Small intestine (tissue), 7 donors: ENCODE results near the gene ADAR. TPM values are rescaled to one million over a fixed set of nuclear protein-coding genes. Genes with fewer than 3 reads are reported as not detected.

Experiments used
- DNase-seq, 2 donors: peaks; one replicate each; pipeline versions ENCODE4 v3.0.0 to v3.0.0-alpha.2; 2013
- FAIRE-seq: peaks from 2 replicates; lab custom pipeline; 2012; peaks lifted over from hg19 to GRCh38; lab: Jason Lieb, UNC
- H3K27ac ChIP-seq, 3 donors: one replicate each; pipeline ENCODE4 v1.5.1; 2013; ENCODE audit warnings: low read length in 2 of 3, mild to moderate bottlenecking in 2 of 3, control low read depth in 1 of 3, inconsistent platforms in 1 of 3, low read depth in 1 of 3, moderate library complexity in 1 of 3
- H3K27me3 ChIP-seq, 3 donors: one replicate each; pipeline ENCODE4 v1.6.1; 2013; ENCODE audit warnings: low read length in 3 of 3, inconsistent platforms in 1 of 3; ENCODE audit not compliant: control insufficient read depth in 3 of 3, insufficient read depth in 3 of 3
- H3K36me3 ChIP-seq, 3 donors: one replicate each; pipeline ENCODE4 v1.6.1; 2013; ENCODE audit warnings: low read length in 3 of 3, inconsistent platforms in 1 of 3, low read depth in 1 of 3, mild to moderate bottlenecking in 1 of 3, moderate library complexity in 1 of 3; ENCODE audit not compliant: control insufficient read depth in 3 of 3, insufficient read depth in 2 of 3
- H3K4me1 ChIP-seq, 3 donors: one replicate each; pipeline ENCODE4 v1.6.1; 2013; ENCODE audit warnings: low read length in 2 of 3, inconsistent platforms in 1 of 3, low read depth in 1 of 3, mild to moderate bottlenecking in 1 of 3, moderate library complexity in 1 of 3; ENCODE audit not compliant: control insufficient read depth in 3 of 3, insufficient read depth in 2 of 3
- H3K4me3 ChIP-seq, 3 donors: one replicate each; pipeline ENCODE4 v1.5.1; 2013; ENCODE audit warnings: low read length in 3 of 3, control low read depth in 1 of 3, inconsistent platforms in 1 of 3, low read depth in 1 of 3, mild to moderate bottlenecking in 1 of 3, moderate library complexity in 1 of 3
- H3K9me3 ChIP-seq, 2 donors: one replicate each; pipeline ENCODE4 v1.6.1; 2013; ENCODE audit warnings: low read depth in 1 of 2, low read length in 1 of 2; ENCODE audit not compliant: control insufficient read depth in 2 of 2, insufficient read depth in 1 of 2
- WGBS, 3 donors: extraction: QIAGEN DNeasy Blood & Tissue Kit; methylation state at CpG; one replicate each; pipeline ENCODE4 v1.1.7; 2013; 5-methylcytosine and 5-hydroxymethylcytosine counted together
- polyA plus RNA-seq, 4 donors: library from polyadenylated mRNA; stranded (reverse) in 3 of 4; unstranded in 1 of 4; fragments of 200-250 nt in 3 of 4; fragments of 120-200 nt in 1 of 4; gene quantifications; one replicate each; pipeline versions ENCODE4 v1.2.1 to v1.2.3, GENCODE V29; 2013
- donor health status: healthy with polysubstance abuse.
- donor health status: control.
- donor health status: control.
- donor health status: Bipolar disorder and iron deficiency.
- donor health status: healthy.

Gene ADAR
- polyA plus RNA-seq, 4 donors = 28.6 to 120 (median 47.5) TPM

DNA sequence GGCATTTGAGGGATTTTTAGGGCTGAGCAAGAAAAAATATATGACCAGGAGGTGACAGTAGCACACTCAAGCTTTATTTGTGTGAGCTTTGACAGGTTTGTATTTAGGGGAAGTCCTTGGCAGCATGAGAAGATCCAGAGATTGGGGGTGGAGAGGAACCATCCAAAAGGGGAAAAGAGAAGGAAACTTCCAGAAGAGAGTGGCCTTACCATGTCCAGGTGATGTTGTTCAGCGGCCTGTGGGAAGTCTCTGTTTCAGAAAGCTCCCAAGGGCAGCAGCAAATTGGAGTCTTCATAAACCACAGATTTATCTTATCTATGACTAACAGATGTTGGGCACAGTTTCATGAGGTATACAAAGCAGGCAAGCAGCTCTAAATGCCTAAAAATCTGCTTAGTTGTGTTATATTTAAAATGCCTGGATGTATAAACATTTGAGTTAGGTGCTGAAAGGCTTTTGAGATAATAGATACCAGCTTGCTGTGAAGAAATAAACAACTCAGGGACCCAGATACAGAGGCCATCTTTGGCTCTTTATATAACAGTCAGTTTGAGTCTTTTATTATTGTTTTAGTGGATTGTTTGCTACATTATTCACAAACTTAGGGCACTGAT lies 21.2 kb upstream of the ADAR start:
- no peak for FAIRE-seq
- Histone ChIP-seq H3K4me1 (peaks cover 2 to 8% (median 4%) of the 10 kb centered on the region in 3 donors), H3K27me3 (no peaks in the 10 kb centered on the region), H3K36me3 (no peaks in the 10 kb centered on the region), H3K4me3 (no peak overlapping the region), H3K9me3 (no peaks in the 10 kb centered on the region), H3K27ac (no peak overlapping the region)
- DNase-seq = no peak
- 77 to 91% (median 82%) methylated on average over 1 of the region's 1 CpG for WGBS, 3 donors

DNA sequence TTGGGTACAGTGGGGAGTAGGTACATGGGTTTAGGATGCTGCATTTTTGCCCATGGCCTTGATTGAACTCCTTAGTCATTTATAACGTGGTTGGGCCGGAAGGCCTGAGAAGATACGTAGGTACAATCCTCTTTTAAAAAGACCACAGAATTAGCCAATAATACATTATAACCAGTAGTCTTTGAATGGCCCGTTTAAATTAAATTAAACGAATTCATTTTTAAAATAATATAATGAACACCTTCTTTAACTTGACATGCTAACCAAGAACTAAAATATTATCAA lies 20.1 kb upstream of the ADAR start:
- FAIRE-seq (no peak), DNase-seq (no peak)
- WGBS, 3 donors = 7 to 11% (median 10%) methylated on average over 5 of the region's 5 CpGs
- Histone ChIP-seq H3K4me1 (peaks cover 2 to 8% (median 4%) of the 10 kb centered on the region in 3 donors), H3K4me3 (peak overlapping the region; percentile 98 to 100 (median 99)), H3K27ac (peak overlapping the region; percentile 82 to 95 (median 93)), H3K36me3 (peaks cover 0 to 4% (median 0%) of the 10 kb centered on the region in 3 donors), H3K9me3 (no peaks in the 10 kb centered on the region), H3K27me3 (no peaks in the 10 kb centered on the region)

DNA sequence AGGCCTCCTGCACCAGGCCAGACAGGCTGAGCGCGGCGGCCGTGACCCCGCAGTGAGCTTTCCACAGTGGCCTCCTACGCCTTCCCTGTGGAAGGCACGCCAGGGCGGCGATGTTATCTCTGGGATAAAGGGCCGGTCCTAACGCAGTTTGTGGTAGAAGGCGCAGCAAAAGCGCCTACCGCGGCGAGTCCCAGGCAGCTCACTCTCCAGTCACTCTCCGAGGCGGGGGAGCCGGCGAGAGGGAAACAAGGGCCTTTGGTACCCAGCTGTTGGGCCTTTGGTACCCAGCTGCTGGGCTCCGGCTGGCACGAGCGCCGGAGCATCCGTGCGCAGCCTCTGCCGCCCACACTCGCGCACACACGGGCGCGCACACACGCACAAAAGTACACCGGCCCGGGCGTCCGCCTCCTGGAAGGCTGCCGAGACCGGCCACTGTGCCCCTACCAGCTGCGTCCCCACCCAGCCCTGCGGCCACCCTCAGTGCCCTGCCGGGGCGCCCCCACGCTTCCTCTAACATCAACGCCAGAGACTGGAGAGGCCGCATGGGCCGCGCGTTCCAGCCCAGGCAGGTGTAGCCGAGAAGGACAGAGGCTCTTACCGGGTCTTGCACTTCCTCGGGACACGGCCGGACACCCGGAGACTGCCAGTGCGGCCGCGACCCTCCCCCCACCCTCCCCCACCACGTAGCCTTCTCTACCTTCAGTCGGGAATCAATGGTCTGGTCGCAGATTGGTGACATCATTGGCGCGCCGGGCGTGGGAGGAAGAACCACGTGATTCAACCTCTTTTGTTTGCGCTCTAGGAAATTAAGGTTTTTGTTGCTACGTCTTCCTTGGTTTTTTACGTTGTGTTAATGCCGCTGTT lies 19.5 kb upstream of the ADAR start:
- Histone ChIP-seq H3K27me3 (no peaks in the 10 kb centered on the region), H3K4me1 (peaks cover 2 to 8% (median 4%) of the 10 kb centered on the region in 3 donors), H3K27ac (peak overlapping the region; percentile 82 to 95 (median 93)), H3K36me3 (peaks cover 0 to 4% (median 0%) of the 10 kb centered on the region in 3 donors), H3K9me3 (no peaks in the 10 kb centered on the region), H3K4me3 (peak overlapping the region; percentile 98 to 100 (median 99))
- peak; percentile 89 to 96 for DNase-seq
- no peak for FAIRE-seq
- 0 to 1% (median 0%) methylated on average over 60 to 70 of the region's 70 CpGs for WGBS, 3 donors

DNA sequence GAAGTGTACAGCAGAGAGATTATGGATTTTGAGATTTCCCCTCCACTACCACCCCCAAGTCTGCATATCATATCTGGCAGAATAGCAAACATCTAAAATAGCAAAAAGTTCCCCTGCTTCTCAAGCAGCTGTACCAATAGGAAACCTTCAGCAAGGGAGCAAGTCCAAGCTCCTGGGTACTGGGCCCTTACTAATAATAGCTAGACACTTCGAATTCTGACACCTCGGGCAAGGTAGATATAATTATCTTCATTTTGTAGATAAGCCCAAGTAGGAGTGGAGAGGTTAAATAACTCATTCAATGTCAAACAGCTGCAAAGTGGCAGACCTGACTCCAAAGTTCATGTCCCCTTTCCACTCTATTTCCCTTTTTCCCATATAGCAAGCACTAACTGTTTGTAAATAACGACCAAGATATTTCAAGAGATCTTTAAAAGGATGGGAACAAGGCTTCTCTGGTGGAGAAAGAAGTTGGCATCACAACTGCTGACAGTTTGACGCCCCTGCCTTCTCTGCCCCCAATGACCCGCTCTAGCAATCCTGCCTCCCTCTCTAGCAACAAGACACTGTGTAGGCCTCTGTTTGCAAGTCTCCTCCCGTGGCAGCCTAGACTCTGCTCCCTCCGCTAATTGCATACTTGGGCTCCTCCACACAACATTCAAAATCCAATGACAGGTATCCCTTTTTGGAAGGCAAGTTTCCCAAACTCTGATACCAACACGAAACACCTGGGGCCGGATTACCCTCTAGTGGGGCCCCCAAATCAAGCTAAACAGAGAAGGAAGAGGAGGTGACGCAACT lies 18.7 kb upstream of the ADAR start:
- peak overlapping the region; percentile 98 to 100 (median 99) for H3K4me3 ChIP-seq
- no peak for FAIRE-seq
- no peaks in the 10 kb centered on the region for H3K27me3 ChIP-seq
- no peaks in the 10 kb centered on the region for H3K9me3 ChIP-seq
- peaks cover 0 to 9% (median 0%) of the 10 kb centered on the region in 3 donors for H3K36me3 ChIP-seq
- DNase-seq = peak; percentile 29 to 79
- H3K27ac ChIP-seq = peak overlapping the region; percentile 82 to 95 (median 93)
- peaks cover 2 to 8% (median 4%) of the 10 kb centered on the region in 3 donors for H3K4me1 ChIP-seq
- WGBS, 3 donors = 8 to 12% (median 11%) methylated on average over 10 of the region's 10 CpGs

DNA sequence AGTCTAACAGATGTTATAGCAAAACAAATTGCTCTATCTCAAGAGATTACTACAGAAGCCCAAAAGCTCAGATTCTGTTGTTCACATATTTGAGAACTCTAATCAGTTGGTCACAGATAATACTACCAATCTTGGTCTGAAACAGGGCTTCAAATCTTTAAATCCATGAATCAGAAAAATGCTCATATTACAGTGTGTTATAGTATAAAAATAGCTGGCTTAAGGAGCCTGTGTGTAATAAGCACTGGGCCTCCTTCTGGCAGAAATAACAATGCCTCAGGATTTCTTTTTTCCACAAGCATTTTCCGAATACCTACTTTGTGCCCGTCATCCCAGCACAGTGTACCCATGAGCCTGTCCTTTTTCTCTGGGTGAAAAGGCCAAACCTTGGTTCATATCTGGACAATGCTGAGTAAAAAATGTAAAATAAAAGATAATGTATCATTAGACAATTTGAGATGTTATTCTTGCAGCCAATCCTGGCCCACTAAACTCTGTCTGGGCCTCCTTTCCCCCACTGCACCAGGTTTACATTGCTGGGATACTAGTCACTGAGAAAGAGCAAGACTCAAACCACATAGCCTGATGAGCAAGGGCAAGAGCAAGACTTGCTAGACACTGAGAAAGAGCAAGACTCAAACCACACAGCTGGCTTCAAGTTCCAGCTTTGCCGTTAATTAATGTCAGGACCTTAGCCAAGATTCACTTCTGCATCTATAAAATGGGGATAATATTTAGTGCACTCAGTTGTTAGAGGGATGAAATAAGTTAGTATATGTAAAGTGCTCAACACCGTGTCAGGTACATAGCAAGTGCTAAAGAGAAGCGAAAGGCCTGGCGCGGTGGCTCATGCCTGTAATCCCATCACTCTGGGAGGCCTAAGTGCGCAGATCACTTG lies 17.0 kb upstream of the ADAR start:
- 90 to 95% (median 93%) methylated on average over 8 of the region's 8 CpGs for WGBS, 3 donors
- FAIRE-seq (no peak), DNase-seq (no peak)
- Histone ChIP-seq H3K9me3 (no peaks in the 10 kb centered on the region), H3K4me1 (peaks cover 2 to 8% (median 4%) of the 10 kb centered on the region in 3 donors), H3K36me3 (peaks cover 0 to 9% (median 0%) of the 10 kb centered on the region in 3 donors), H3K4me3 (no peak overlapping the region), H3K27me3 (no peaks in the 10 kb centered on the region), H3K27ac (peak overlapping the region in 1 of 3 donors; percentile 22)

DNA sequence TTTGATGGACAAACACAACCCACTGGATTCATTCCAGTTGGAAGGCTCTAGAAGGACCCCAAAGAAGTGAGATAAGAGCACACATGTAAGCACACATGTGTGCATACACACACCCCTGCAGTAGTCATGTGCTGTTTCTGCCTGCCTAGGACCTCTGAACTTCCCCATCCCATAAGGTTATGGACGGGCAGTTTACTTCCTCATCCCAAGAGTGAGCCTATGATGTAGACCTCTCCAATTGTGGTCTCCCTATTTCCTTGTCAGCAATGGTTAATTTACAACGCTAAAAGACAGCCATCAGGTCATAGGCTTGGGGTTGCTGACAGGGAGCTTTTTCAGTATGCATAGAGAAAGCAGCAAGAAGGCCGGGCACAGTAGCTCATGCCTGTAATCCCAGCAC lies 15.4 kb upstream of the ADAR start:
- H3K4me3 ChIP-seq = no peak overlapping the region
- no peaks in the 10 kb centered on the region for H3K9me3 ChIP-seq
- peaks cover 2 to 8% (median 4%) of the 10 kb centered on the region in 3 donors for H3K4me1 ChIP-seq
- H3K36me3 ChIP-seq = peaks cover 0 to 11% (median 0%) of the 10 kb centered on the region in 3 donors
- no peak overlapping the region for H3K27ac ChIP-seq
- no peaks in the 10 kb centered on the region for H3K27me3 ChIP-seq
- 75 to 91% (median 90%) methylated on average over 3 of the region's 3 CpGs for WGBS, 3 donors
- no peak for FAIRE-seq
- peak in 1 of 2 donors; percentile 13 for DNase-seq

DNA sequence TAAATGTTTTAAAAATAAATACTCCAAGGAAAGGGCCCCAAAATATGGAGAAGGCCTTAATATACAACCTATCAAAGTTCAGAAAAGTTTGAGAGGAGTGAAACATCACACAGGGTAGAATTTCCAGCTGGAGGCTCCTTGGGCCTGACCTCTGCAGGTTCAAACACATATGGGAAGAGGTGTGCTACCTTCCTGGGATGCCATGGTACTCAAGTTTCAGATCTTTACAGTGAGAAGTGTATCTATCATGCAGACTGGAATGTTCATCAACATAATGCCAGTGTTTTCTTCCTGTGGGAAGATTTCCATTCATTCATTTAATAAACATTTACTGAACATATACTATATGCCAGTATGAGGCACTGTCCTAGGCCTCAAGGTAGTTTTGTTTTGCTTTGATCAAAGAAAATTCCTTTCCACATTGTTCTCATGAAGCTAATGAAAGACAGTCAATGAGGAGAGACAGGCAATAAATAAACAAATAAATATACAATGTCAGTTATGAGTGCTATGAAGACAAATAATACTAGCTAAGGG lies 14.6 kb upstream of the ADAR start:
- H3K9me3 ChIP-seq = no peaks in the 10 kb centered on the region
- DNase-seq (no peak), FAIRE-seq (no peak)
- H3K4me1 ChIP-seq = peaks cover 2 to 8% (median 4%) of the 10 kb centered on the region in 3 donors
- peaks cover 0 to 11% (median 0%) of the 10 kb centered on the region in 3 donors for H3K36me3 ChIP-seq
- no peak overlapping the region for H3K27ac ChIP-seq
- no peak overlapping the region for H3K4me3 ChIP-seq
- no peaks in the 10 kb centered on the region for H3K27me3 ChIP-seq
